ENCODE measurements around the gene NUTF2.

DNA sequence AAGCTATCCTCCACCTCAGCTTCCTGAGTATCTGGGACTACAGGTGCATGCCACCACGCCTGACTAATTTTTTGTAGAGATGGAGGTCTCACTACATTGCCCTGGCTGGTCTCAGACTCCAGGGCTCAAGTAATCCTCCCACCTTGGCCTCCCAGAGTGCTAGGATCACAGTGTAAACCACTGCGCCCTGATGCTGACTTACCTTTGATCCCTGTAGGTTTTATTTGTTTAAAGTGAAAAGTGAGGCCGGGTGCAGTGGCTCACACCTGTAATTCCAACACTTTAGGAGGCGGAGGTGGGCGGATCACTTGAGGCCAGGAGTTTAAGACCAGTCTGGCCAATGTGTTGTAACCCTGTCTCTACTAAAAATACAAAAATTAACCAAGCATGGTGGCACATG is 55.0 kb downstream of the NUTF2 start:
- TF ChIP-seq, protein P1, sequence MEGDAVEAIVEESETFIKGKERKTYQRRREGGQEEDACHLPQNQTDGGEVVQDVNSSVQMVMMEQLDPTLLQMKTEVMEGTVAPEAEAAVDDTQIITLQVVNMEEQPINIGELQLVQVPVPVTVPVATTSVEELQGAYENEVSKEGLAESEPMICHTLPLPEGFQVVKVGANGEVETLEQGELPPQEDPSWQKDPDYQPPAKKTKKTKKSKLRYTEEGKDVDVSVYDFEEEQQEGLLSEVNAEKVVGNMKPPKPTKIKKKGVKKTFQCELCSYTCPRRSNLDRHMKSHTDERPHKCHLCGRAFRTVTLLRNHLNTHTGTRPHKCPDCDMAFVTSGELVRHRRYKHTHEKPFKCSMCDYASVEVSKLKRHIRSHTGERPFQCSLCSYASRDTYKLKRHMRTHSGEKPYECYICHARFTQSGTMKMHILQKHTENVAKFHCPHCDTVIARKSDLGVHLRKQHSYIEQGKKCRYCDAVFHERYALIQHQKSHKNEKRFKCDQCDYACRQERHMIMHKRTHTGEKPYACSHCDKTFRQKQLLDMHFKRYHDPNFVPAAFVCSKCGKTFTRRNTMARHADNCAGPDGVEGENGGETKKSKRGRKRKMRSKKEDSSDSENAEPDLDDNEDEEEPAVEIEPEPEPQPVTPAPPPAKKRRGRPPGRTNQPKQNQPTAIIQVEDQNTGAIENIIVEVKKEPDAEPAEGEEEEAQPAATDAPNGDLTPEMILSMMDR (IDR thresholded peaks at IDR 0.05): no peak
- TF ChIP-seq POLR2A (IDR thresholded peaks at IDR 0.05): no peak

All from thyroid gland (tissue), 4 donors.